Measurements from ENCODE around the gene CSE1L. TPM values are rescaled to one million over a fixed set of nuclear protein-coding genes. Genes with fewer than 3 reads are reported as not detected.
A peak's percentile ranks its signal among the peaks of the same experiment; 100 is the strongest.

CSE1L gene, protein sequence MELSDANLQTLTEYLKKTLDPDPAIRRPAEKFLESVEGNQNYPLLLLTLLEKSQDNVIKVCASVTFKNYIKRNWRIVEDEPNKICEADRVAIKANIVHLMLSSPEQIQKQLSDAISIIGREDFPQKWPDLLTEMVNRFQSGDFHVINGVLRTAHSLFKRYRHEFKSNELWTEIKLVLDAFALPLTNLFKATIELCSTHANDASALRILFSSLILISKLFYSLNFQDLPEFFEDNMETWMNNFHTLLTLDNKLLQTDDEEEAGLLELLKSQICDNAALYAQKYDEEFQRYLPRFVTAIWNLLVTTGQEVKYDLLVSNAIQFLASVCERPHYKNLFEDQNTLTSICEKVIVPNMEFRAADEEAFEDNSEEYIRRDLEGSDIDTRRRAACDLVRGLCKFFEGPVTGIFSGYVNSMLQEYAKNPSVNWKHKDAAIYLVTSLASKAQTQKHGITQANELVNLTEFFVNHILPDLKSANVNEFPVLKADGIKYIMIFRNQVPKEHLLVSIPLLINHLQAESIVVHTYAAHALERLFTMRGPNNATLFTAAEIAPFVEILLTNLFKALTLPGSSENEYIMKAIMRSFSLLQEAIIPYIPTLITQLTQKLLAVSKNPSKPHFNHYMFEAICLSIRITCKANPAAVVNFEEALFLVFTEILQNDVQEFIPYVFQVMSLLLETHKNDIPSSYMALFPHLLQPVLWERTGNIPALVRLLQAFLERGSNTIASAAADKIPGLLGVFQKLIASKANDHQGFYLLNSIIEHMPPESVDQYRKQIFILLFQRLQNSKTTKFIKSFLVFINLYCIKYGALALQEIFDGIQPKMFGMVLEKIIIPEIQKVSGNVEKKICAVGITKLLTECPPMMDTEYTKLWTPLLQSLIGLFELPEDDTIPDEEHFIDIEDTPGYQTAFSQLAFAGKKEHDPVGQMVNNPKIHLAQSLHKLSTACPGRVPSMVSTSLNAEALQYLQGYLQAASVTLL
- 13.6 TPM for total RNA-seq

DNA sequence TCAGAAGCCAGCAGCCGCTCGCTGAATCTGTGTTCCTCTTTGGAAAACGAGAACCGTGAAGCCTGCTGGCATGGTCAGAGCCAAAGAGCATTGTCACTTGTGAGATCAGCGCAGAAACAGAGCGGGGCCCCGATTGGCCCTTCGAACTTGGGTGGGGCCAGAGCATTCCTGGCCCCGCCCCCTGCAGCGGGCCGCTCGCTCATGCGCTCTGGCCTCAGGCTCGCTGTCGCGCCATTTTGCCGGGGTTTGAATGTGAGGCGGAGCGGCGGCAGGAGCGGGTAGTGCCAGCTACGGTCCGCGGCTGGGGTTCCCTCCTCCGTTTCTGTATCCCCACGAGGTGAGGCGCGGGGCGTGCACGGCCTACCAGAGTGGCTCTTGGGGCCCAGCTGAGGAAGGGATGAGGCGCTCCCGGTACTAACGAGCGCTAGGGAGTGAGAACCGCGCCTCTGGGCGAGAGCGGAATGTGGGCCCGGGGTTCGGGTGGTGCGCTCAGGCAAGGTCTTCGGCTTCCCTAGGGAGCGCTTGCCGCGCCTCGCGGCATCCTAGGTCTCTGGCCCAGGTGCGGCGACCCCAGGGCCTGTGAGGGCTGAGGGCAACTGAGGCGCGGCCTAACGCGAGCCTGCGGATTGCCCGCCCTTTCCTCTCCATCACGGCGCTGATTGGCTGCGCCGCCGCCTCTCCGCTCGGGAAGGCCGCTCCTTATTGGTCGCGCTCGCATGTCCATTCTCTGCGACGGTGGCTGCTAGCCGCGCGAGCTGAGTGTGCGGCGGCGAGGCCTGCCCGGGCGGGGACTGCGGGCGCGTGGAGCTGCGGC is at the start of gene CSE1L:
Gene CSE1L, plus strand, starts transcription at position 226 of the 814 bp plus-strand sequence. CDS start 12,152 bp downstream, outside the sequence.
- H3K9me3 ChIP-seq: no peaks in the 10 kb centered on the region
- H3K27ac ChIP-seq: peak within 1 kb of the TSS; percentile 88 to 95
- H3K4me3 ChIP-seq: peak within 1 kb of the TSS; percentile 91 to 98
- no peaks in the 10 kb centered on the region for H3K27me3 ChIP-seq
- peaks cover 6 to 15% of the 10 kb centered on the region in 2 donors for H3K4me1 ChIP-seq
- H3K36me3 ChIP-seq: no peaks in the 10 kb centered on the region
- TF ChIP-seq, protein P1, sequence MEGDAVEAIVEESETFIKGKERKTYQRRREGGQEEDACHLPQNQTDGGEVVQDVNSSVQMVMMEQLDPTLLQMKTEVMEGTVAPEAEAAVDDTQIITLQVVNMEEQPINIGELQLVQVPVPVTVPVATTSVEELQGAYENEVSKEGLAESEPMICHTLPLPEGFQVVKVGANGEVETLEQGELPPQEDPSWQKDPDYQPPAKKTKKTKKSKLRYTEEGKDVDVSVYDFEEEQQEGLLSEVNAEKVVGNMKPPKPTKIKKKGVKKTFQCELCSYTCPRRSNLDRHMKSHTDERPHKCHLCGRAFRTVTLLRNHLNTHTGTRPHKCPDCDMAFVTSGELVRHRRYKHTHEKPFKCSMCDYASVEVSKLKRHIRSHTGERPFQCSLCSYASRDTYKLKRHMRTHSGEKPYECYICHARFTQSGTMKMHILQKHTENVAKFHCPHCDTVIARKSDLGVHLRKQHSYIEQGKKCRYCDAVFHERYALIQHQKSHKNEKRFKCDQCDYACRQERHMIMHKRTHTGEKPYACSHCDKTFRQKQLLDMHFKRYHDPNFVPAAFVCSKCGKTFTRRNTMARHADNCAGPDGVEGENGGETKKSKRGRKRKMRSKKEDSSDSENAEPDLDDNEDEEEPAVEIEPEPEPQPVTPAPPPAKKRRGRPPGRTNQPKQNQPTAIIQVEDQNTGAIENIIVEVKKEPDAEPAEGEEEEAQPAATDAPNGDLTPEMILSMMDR (IDR thresholded peaks at IDR 0.05): peak in 1 of 3 experiments; percentile 27
- intact Hi-C loops (cut with DNase I): loop anchor here (2.0 to 5.0 kb wide), 4 partner anchors 124 to 1466 kb away; partner anchors contain the start of genes ARFGEF2, DDX27 and PTPN1
- peak; percentile 87 to 96 for DNase-seq (ENCODE audit: low spot score in 2 of 2)

DNA sequence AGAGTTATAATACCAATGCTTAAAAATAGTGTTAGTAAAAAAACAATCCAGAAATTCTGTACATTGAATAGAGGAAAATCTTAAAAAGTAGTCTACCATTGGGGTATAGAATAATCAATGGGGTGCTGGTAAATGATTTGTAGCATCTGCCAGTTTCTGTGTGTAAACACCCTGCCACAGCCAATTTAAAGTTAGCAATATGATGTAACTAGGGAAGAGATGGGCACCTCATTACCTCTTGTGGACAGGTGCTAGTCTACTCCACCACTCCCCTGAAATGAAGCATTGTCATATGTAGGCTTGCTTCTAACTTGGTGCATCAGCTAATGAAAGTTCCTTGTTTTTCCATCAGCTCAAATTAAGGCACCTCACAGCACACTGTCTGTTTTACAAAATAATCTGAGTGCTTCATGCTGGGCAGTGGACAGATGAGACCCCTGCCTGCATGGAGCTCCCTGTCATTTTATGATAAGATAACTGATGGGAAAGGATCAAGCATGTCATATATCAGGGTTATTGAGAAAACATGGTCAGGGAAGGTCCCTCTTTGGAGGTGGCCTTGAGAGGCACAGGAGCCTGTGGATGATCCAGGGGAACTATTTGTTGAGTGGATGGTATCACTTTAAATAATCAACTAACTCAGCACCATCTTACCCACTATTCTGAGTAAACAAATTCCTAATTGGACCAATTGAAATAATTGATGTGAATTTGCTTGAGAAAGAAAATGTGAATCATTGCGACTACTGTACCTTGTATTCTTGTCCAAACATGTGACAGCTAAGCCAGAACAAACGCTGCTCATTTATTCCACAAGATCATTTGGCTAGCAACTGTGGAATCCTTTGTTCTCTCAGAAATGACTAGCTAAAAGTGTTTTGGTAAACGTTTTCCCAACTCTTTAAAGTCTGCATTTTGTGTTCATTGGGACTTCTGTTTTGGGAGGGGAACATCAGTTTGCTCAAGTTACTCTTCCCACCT is 45.9 kb upstream of the CSE1L start:
- no peak for DNase-seq (ENCODE audit: low spot score in 2 of 2)
- no peaks in the 10 kb centered on the region for H3K27me3 ChIP-seq
- no peak overlapping the region for H3K4me3 ChIP-seq
- H3K9me3 ChIP-seq: no peaks in the 10 kb centered on the region
- H3K27ac ChIP-seq: no peak overlapping the region
- H3K4me1 ChIP-seq: no peaks in the 10 kb centered on the region
- intact Hi-C loops (cut with DNase I): no loop called here
- H3K36me3 ChIP-seq: peaks cover 70 to 84% of the 10 kb centered on the region in 2 donors
- TF ChIP-seq, protein P1 (IDR thresholded peaks at IDR 0.05): no peak

DNA sequence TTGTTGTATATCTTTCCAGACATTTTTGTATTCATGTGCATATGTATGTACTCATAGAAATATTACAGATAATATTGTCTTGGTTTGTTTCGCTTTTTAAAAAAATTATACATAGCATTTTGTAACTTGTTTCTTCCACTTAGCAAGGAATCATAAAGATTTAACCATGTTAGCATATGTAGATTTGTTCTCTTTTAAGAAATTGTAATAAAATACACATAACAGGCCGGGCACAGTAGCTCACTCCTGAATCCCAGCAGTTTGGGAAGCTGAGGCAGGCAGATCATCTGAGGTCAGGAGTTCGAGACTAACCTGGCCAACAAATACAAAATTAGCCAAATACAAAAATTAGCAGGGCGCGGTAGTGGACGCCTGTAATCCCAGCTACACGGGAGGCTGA is 44.4 kb upstream of the CSE1L start:
- Histone ChIP-seq H3K4me3 (no peak overlapping the region), H3K27ac (no peak overlapping the region), H3K4me1 (no peaks in the 10 kb centered on the region), H3K36me3 (peaks cover 69 to 85% of the 10 kb centered on the region in 2 donors), H3K27me3 (no peaks in the 10 kb centered on the region), H3K9me3 (no peaks in the 10 kb centered on the region)
- intact Hi-C loops (cut with DNase I): no loop called here
- no peak for DNase-seq (ENCODE audit: low spot score in 2 of 2)
- TF ChIP-seq, protein P1 (IDR thresholded peaks at IDR 0.05): no peak

DNA sequence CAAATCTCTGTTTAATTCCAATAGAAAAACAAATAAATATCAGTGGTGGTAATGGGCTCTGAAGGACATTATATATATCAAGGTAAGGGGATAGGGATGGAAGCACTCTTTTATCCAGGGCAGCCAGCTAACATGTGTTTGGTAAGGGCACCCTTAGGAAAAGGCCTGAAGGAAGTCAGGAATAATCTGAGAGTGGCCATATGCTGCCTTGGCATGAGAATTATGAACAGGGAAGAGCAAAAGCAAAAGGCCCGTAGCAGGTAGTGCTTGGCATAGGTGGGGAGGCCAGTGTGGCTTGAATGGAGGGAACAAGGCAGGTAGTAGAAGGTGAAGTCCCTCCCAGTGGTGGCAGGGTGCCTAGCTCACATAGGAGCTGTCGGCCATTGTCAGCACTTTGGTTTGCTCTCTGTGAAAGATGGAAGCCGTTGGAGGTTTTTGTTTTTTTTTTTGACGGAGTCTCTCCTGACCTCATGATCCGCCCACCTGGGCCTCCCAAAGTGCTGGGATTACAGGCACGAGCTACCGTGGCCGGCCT is 39.6 kb upstream of the CSE1L start:
- intact Hi-C loops (cut with DNase I): no loop called here
- H3K4me1 ChIP-seq: no peaks in the 10 kb centered on the region
- no peak overlapping the region for H3K27ac ChIP-seq
- no peak overlapping the region for H3K4me3 ChIP-seq
- peaks cover 60 to 74% of the 10 kb centered on the region in 2 donors for H3K36me3 ChIP-seq
- no peaks in the 10 kb centered on the region for H3K9me3 ChIP-seq
- TF ChIP-seq, protein P1 (IDR thresholded peaks at IDR 0.05): no peak
- no peaks in the 10 kb centered on the region for H3K27me3 ChIP-seq
- no peak for DNase-seq (ENCODE audit: low spot score in 2 of 2)

Data from ascending aorta (tissue), 2 donors.